Parathyroid adenoma (tissue), 2 donors: ENCODE measurements around the gene EFCAB6.

Experiments used
- H2AFZ ChIP-seq: fragments of 300-600 bp; sonication (generic); one replicate; pipeline ENCODE4 v1.7.0; 2017; ENCODE audit warnings: antibody characterized with exemption, mild to moderate bottlenecking
- H3K27ac ChIP-seq: fragments of 300-600 bp; sonication (generic); one replicate; pipeline ENCODE4 v1.7.0; 2017
- H3K27me3 ChIP-seq: fragments of 300-600 bp; sonication (generic); one replicate; pipeline ENCODE4 v1.7.0; 2017; ENCODE audit warnings: low read length; ENCODE audit not compliant: control insufficient read depth, insufficient read depth
- H3K36me3 ChIP-seq: fragments of 300-600 bp; sonication (generic); one replicate; pipeline ENCODE4 v1.7.0; 2017; ENCODE audit warnings: low read length; ENCODE audit not compliant: control insufficient read depth, insufficient read depth
- H3K4me1 ChIP-seq: fragments of 300-600 bp; sonication (generic); one replicate; pipeline ENCODE4 v1.7.0; 2017; ENCODE audit warnings: control low read depth
- H3K4me2 ChIP-seq: fragments of 300-600 bp; sonication (generic); one replicate; pipeline ENCODE4 v1.7.0; 2017; ENCODE audit warnings: low read length
- H3K4me3 ChIP-seq: fragments of 300-600 bp; sonication (generic); one replicate; pipeline ENCODE4 v1.7.0; 2017; ENCODE audit warnings: low read depth, low read length
- H3K79me2 ChIP-seq: fragments of 300-600 bp; sonication (generic); one replicate; pipeline ENCODE4 v1.7.0; 2017; ENCODE audit warnings: control low read depth
- H3K9ac ChIP-seq: fragments of 300-600 bp; sonication (generic); one replicate; pipeline ENCODE4 v1.7.0; 2017; ENCODE audit warnings: mild to moderate bottlenecking
- H3K9me3 ChIP-seq: fragments of 300-600 bp; sonication (generic); one replicate; pipeline ENCODE4 v1.7.0; 2017; ENCODE audit warnings: low read length; ENCODE audit not compliant: control insufficient read depth
- TF ChIP-seq, protein P1 (sequence below): fragments of 300-600 bp; sonication (generic); IDR thresholded peaks from one replicate; pipeline ENCODE4 v1.7.0; 2017; ENCODE audit warnings: antibody characterized with exemption, mild to moderate bottlenecking
- donor health status: primary hyperparathyroidism.

EFCAB6 gene

DNA sequence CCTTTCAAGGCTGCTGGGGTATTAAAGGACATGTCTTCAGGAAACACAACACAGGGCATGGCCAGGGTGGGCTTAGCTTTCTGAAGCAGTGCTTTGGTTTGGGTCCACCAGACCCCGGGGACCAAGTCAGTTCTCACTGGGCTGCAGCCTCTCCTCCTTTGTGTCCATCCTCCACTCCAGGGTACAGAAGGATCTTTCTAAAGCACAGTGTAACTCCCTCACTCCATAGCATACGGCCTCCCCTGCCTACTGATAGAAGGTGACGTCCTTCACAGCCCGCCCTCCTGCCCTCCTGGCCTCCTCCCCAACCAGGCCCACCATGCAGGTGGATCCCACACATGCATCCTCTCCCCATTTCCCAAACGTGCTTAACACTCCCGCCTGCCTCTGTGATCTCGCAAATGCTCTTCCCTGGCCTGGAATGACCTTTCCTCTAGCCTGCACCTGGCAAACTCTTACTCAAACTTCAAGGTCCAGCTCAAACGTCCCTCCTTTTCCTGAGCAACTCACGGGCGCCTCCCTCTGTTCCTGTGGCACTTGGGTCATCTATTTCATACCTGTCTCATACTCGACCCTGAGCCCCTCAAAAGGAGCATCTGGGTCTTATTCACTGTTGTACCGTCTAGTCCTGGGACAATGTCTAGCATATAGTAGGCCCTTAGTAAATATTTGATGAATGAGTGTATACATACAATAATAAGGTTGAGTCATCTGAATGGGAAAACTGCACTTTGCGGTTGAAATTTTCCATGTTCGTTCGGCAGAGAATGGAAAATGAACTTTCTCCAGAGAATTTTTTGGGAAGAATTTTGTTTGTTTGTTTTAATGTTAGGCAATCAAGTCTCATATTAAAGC lies 187.7 kb downstream of the EFCAB6 start:
- Histone ChIP-seq H3K27me3 (no peaks in the 10 kb centered on the region), H2AFZ (no peak overlapping the region), H3K27ac (no peak overlapping the region), H3K9ac (no peak overlapping the region), H3K4me3 (no peak overlapping the region), H3K4me1 (no peaks in the 10 kb centered on the region), H3K36me3 (no peaks in the 10 kb centered on the region), H3K4me2 (no peak overlapping the region), H3K9me3 (no peaks in the 10 kb centered on the region), H3K79me2 (no peaks in the 10 kb centered on the region)
- TF ChIP-seq, protein P1, sequence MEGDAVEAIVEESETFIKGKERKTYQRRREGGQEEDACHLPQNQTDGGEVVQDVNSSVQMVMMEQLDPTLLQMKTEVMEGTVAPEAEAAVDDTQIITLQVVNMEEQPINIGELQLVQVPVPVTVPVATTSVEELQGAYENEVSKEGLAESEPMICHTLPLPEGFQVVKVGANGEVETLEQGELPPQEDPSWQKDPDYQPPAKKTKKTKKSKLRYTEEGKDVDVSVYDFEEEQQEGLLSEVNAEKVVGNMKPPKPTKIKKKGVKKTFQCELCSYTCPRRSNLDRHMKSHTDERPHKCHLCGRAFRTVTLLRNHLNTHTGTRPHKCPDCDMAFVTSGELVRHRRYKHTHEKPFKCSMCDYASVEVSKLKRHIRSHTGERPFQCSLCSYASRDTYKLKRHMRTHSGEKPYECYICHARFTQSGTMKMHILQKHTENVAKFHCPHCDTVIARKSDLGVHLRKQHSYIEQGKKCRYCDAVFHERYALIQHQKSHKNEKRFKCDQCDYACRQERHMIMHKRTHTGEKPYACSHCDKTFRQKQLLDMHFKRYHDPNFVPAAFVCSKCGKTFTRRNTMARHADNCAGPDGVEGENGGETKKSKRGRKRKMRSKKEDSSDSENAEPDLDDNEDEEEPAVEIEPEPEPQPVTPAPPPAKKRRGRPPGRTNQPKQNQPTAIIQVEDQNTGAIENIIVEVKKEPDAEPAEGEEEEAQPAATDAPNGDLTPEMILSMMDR: no peak

DNA sequence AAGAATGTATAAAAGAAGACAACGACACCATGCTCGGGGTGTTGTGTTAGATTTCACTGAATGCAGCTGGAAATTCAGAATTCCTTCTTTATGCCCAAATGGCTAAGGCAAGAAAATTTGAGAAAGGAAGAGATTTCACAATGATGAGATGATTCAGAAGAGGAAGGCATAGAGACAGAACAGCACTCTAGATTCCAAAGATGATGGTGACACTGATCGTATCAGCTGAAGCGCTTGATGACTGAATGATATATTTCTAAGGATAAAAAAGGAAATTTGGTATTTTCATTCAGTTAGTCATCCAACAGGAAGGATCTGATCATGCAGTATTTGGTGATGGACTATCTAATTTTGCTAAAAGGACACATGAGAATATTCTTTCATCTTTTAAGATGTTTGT lies 189.2 kb downstream of the EFCAB6 start:
- no peaks in the 10 kb centered on the region for H3K36me3 ChIP-seq
- H3K4me3 ChIP-seq: no peak overlapping the region
- H3K27me3 ChIP-seq: no peaks in the 10 kb centered on the region
- H3K4me2 ChIP-seq: no peak overlapping the region
- H3K79me2 ChIP-seq: no peaks in the 10 kb centered on the region
- no peak overlapping the region for H3K9ac ChIP-seq
- no peak overlapping the region for H2AFZ ChIP-seq
- no peak overlapping the region for H3K27ac ChIP-seq
- no peaks in the 10 kb centered on the region for H3K4me1 ChIP-seq
- H3K9me3 ChIP-seq: no peaks in the 10 kb centered on the region
- TF ChIP-seq, protein P1: no peak

DNA sequence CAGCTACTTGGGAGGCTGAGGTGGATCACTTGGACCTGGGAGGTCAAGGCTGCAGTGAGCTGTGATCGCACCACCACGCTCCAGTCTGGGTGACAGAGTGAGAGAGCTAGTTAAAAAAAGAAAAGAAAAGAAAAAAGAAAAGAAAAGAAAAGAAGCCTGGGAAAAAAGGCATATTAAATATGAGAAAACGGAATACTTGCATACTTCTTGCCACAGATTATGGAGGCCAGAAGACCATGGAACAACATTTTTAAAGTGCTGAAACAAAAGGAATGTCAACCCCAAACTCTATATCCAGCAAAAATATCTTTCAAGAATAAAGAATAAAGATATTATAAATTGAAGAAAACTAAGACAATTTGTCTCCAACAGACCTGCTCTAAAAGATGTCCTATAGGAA lies 191.9 kb downstream of the EFCAB6 start:
- no peak overlapping the region for H3K4me3 ChIP-seq
- no peak overlapping the region for H3K4me2 ChIP-seq
- H3K79me2 ChIP-seq: no peaks in the 10 kb centered on the region
- no peaks in the 10 kb centered on the region for H3K4me1 ChIP-seq
- no peaks in the 10 kb centered on the region for H3K9me3 ChIP-seq
- H3K9ac ChIP-seq: no peak overlapping the region
- H2AFZ ChIP-seq: no peak overlapping the region
- TF ChIP-seq, protein P1: no peak
- no peak overlapping the region for H3K27ac ChIP-seq
- H3K36me3 ChIP-seq: no peaks in the 10 kb centered on the region
- H3K27me3 ChIP-seq: no peaks in the 10 kb centered on the region

DNA sequence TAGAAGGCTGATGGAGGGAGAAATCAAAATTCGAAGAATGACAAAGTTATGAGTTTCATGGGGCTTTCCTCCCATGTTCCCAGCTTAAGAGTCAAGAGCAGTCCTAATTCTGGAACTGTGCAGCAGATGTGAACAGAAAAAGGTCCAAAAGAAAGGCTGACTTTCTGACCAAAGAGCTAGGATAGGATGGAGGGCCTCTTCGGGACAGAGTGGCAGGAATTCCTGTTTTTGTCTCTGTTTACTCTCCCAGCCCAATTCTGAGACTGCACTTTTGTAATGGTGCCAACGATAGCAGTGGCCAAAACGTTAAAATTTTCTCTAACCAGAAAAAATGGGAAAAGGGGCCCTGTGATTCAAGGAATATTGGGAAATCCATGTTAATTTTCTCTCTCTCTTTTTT lies 193.6 kb downstream of the EFCAB6 start:
- Histone ChIP-seq H3K36me3 (no peaks in the 10 kb centered on the region), H3K9ac (no peak overlapping the region), H3K4me2 (no peak overlapping the region), H2AFZ (no peak overlapping the region), H3K4me3 (no peak overlapping the region), H3K9me3 (no peaks in the 10 kb centered on the region), H3K79me2 (no peaks in the 10 kb centered on the region), H3K27me3 (no peaks in the 10 kb centered on the region), H3K4me1 (no peaks in the 10 kb centered on the region), H3K27ac (no peak overlapping the region)
- TF ChIP-seq, protein P1: no peak

DNA sequence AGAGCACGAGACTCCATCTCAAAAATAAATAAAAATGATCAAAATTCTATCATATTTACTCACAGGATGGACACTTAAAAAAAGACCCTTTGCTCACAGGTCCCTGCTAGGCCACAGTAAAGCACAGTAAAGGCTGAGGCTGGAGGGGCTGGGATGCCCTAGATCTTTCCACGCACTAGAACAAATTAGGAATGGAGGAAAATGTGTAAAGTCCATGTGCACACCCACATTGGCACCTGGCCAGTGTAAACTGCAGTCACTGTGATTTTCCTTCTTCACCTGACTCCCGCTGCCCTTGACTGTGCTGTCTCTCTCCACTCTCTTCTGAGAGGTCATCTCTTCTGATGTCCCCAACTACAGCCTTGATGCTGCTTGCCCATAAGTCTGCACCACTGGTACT lies 195.5 kb downstream of the EFCAB6 start:
- H3K4me2 ChIP-seq: no peak overlapping the region
- H3K36me3 ChIP-seq: no peaks in the 10 kb centered on the region
- H3K9ac ChIP-seq: no peak overlapping the region
- no peaks in the 10 kb centered on the region for H3K9me3 ChIP-seq
- no peaks in the 10 kb centered on the region for H3K27me3 ChIP-seq
- no peaks in the 10 kb centered on the region for H3K4me1 ChIP-seq
- H3K4me3 ChIP-seq: no peak overlapping the region
- H2AFZ ChIP-seq: no peak overlapping the region
- H3K79me2 ChIP-seq: no peaks in the 10 kb centered on the region
- TF ChIP-seq, protein P1: no peak
- no peak overlapping the region for H3K27ac ChIP-seq
